ENCODE data around the gene FBXW11. TPM values are rescaled to one million over a fixed set of nuclear protein-coding genes. Genes with fewer than 3 reads are reported as not detected.

FBXW11 gene
- total RNA-seq, 1 experiment from 2014 or later: 54.8 TPM

- peak overlapping the region; percentile 86; the same call in 1 of the 2 replicates for H3K4me3 ChIP-seq
- no peak for DNase-seq
- H3K4me2 ChIP-seq: peak overlapping the region; percentile 89
- peaks cover 44% of the 10 kb centered on the region for H3K79me2 ChIP-seq (ENCODE audit: low read depth)
- no peak overlapping the region for H2AFZ ChIP-seq
- no peaks in the 10 kb centered on the region for H3K36me3 ChIP-seq (ENCODE audit: low read depth)
- CTCF ChIA-PET: interaction anchor here (1.5 kb wide), 1 partner anchor 100 kb away, joined by 4 read pairs; no protein-coding TSS in a partner anchor
- peaks cover 20% of the 10 kb centered on the region for H4K20me1 ChIP-seq (ENCODE audit: insufficient read depth)
- peaks cover 13% of the 10 kb centered on the region; the same call in 1 of the 2 replicates for H3F3A ChIP-seq (ENCODE audit: insufficient read depth, low read depth)
- BruUV-seq (replicated peaks): no TSS peak
- H3K4me1 ChIP-seq (replicated peaks; ENCODE audit: insufficient read depth): peaks cover 25% of the 10 kb centered on the region
- no peaks in the 10 kb centered on the region for H3K27me3 ChIP-seq (ENCODE audit: insufficient read depth, low read depth)
- H3K27ac ChIP-seq: no peak overlapping the region
- H3K9me2 ChIP-seq (ENCODE audit: insufficient read depth): no peaks in the 10 kb centered on the region
- no peak for TF ChIP-seq EZH2 (IDR thresholded peaks at IDR 0.05; ENCODE audit: low read depth)
- TF ChIP-seq, protein P1, sequence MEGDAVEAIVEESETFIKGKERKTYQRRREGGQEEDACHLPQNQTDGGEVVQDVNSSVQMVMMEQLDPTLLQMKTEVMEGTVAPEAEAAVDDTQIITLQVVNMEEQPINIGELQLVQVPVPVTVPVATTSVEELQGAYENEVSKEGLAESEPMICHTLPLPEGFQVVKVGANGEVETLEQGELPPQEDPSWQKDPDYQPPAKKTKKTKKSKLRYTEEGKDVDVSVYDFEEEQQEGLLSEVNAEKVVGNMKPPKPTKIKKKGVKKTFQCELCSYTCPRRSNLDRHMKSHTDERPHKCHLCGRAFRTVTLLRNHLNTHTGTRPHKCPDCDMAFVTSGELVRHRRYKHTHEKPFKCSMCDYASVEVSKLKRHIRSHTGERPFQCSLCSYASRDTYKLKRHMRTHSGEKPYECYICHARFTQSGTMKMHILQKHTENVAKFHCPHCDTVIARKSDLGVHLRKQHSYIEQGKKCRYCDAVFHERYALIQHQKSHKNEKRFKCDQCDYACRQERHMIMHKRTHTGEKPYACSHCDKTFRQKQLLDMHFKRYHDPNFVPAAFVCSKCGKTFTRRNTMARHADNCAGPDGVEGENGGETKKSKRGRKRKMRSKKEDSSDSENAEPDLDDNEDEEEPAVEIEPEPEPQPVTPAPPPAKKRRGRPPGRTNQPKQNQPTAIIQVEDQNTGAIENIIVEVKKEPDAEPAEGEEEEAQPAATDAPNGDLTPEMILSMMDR (conservative IDR thresholded peaks at IDR 0.05): no peak
- POLR2A ChIA-PET (ENCODE audit: unreplicated experiment): no interaction called here
- no peaks in the 10 kb centered on the region for H3K9me3 ChIP-seq (ENCODE audit: insufficient read depth, low read depth)
- intact Hi-C loops (cut with micrococcal nuclease; ENCODE audit: unreplicated experiment): loop anchor here (5.0 kb wide), 1 partner anchor 274 kb away; the partner anchor contains the start of gene UBTD2
These were observed 1.6 kb upstream of the FBXW11 start for GRCh38 chr5:172008111-172008455.

DNA sequence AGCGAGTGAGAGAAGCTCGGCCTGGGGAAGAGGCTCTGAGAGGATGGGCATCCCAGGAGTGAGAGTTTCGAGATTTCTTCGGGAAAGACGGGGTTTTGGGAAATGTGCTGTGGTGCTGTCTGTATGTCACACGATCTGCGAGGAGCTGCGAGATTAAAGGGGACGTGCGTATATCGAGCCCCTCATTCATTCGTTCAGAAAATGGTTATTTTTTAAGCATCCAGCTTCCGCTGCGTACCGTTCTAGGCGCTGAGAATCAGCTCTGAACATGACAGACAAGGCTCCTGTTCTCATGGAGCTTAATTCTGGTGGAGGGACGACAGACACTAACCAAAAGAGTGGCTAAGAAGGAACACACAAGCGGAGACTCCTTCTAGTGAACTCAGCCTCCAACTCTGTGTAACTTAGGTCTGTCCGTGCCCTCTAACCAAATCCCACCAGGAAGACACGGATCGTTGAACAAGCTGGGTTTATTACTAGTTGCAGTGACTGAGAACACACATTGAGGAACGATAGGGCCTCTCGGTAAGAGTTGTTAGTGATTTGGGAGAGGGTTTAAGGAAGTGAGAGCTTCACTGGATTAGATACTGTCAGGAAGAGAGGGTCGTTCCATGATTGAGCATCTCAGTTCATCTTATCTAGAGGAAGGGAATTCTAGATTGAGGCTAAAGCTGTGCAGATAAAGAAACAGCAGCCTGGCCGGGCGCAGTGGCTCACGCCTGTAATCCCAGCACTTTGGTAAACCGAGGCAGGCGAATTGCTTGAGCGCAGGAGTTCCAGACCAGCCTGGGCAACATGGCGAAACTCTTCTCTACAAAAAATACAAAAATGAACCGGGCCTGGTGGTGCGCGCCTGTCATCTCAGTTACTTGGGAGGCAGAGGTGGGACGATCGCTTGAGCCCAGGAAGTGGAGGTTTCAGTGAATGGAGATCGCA lies 1.0 kb upstream of the FBXW11 start:
- intact Hi-C loops (cut with micrococcal nuclease; ENCODE audit: unreplicated experiment): loop anchor here (2.0 to 5.0 kb wide), 3 partner anchors 61 to 275 kb away; partner anchors contain the start of genes STK10 and UBTD2
- H3K79me2 ChIP-seq (ENCODE audit: low read depth): peaks cover 50% of the 10 kb centered on the region
- H3K4me1 ChIP-seq (replicated peaks; ENCODE audit: insufficient read depth): peaks cover 29% of the 10 kb centered on the region

More for the DNA sequence above, 1.0 kb upstream of the FBXW11 start:
- Histone ChIP-seq H3K36me3 (ENCODE audit: low read depth) (no peaks in the 10 kb centered on the region), H3K9me3 (ENCODE audit: insufficient read depth, low read depth) (no peaks in the 10 kb centered on the region), H3K27ac (peak overlapping the region; percentile 68), H2AFZ (peak overlapping the region; percentile 98), H3F3A (ENCODE audit: insufficient read depth, low read depth) (peaks cover 13% of the 10 kb centered on the region; the same call in 1 of the 2 replicates), H3K27me3 (ENCODE audit: insufficient read depth, low read depth) (no peaks in the 10 kb centered on the region), H3K4me3 (peak overlapping the region; percentile 86), H3K4me2 (peak overlapping the region; percentile 89), H4K20me1 (ENCODE audit: insufficient read depth) (peaks cover 26% of the 10 kb centered on the region), H3K9me2 (ENCODE audit: insufficient read depth) (no peaks in the 10 kb centered on the region)
- ChIA-PET POLR2A (ENCODE audit: unreplicated experiment) (interaction anchor here (0.5 to 0.9 kb wide), 8 partner anchors 69 to 1469 kb away, joined by 3 to 7 read pairs (median 4); partner anchors contain the start of gene UBTD2), CTCF (interaction anchor here (1.1 to 2.5 kb wide), 4 partner anchors 52 to 181 kb away, joined by 4 to 8 read pairs (median 6); partner anchors contain the start of gene STK10)
- DNase-seq: no peak
- TF ChIP-seq, protein P1 (conservative IDR thresholded peaks at IDR 0.05): no peak
- no peak for TF ChIP-seq EZH2 (IDR thresholded peaks at IDR 0.05; ENCODE audit: low read depth)
- TSS peak; percentile 80 for BruUV-seq (replicated peaks)
